ENCODE data around the gene MGST1. TPM values are rescaled to one million over a fixed set of nuclear protein-coding genes. Genes with fewer than 3 reads are reported as not detected.
A peak's percentile ranks its signal among the peaks of the same experiment; 100 is the strongest.
"Not testable (repeated sequence)": the region's sequence is repeated elsewhere in the genome, so short reads cannot be mapped to it uniquely, and the experiment has no call there.

Gene MGST1
- total RNA-seq, 2 donors from 2014 or later: 110 to 169 TPM

DNA sequence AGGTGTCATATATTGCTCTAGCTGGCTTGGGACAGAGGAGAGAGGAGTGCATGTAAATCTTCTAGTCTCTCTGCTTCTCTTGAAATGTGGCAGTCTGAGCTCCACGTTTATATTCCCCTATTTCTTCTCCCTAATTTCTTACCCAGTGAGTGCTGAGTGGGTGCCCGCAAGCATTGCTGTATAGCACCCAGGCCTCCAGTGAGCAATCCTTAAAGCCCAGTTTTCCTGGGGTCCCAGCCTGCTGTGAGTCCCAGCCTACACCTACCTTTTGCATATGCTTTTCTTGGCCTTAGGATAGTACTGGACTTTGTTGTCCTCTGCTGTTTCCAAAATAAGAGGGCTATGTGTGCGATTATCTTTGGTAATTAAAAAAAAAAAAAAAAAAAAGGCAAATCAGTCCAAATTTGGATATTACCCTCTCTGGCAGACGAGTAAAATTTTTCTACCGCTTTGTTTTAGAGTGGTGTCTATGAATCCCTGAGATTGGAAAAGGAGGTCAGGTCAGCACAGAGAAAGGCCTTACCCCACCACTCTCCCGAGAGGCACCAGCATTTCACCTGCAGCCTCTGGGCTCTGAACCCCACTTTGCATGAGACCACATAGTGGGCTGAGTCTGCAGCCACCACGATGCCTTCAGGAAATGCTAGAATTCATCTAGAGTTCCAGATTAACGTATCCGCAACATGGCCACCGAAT, 1.1 kb downstream of the MGST1 start:
- intact Hi-C loops (cut with DNase I): no loop called here
- no peak for DNase-seq (ENCODE audit: low spot score)

DNA sequence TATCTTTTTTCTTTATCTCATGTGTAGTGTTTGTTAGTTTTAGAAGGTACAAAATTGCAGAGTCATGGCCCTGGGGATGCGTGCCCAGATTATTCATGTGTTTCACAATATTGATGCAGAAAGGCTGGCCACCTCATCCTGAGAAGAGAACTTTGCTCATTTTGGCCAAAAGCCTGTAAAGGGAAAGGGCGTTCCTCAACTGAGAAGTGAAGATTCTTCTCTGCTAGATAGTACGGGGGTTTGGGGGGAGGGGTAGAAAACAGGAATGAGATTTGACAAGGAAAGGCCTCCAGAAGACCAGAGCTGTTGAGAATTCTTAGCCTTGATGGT, 1.7 kb downstream of the MGST1 start:
- intact Hi-C loops (cut with DNase I): no loop called here
- DNase-seq (ENCODE audit: low spot score): peak; percentile 85

DNA sequence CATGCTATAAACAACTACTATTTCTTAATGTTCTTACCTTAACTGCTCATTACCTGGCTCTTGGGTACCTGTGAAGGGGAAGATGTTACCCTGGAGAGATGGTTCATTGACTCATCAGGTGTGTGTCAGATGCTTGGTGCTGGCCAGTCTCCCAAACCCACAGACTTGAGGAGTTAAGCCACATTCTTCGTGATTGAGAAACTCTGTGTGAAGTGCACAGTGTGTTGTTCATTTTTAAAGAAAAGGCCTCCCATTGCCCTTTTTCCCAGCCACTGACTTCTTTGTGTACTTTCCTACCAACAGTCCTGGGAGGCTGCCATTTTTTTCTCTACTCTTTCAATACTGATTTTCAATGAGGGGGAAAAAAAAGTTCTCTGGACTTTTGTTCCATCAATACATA, 3.2 kb downstream of the MGST1 start:
- peak; percentile 81 for DNase-seq (ENCODE audit: low spot score)
- intact Hi-C loops (cut with DNase I): no loop called here

DNA sequence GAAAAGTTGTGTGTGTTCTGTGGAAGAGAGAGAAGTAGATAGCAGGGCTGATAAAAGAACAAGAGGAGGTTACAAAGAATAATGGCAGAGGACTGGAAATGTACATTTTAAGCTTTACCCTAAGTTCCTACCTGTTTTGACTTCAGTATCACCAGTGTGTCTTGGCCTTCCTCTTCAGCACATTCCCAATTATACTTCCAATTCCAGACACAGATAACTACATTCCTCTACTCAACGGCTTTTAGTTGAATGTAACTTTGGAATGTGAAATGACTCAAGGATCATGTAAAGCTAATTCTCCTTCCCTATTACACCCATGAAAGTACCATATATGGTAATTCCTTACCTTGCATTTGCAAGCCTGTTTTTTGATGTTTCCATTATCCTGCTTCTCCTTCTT, 5.0 kb downstream of the MGST1 start:
- intact Hi-C loops (cut with DNase I): no loop called here
- DNase-seq (ENCODE audit: low spot score): no peak

DNA sequence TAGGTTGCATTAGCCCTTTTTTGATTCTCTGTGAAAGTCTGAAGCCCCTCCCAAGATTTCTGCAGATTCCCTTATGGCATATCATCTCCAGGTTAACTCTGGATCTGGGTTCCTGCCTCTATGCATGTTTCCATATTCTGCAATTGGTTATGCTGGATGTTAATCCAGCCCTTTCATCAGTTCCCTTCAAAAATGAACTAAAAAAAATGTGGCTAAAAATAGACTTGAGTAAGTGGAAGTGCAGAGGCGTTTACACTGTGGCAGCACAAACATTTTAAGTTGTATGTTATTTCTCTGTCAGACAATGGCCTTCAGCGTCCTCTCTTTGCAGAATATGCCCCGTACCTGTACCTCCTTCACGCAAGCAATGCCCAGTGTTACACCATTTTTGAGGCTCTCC, 11.4 kb downstream of the MGST1 start:
- DNase-seq (ENCODE audit: low spot score): no peak
- intact Hi-C loops (cut with DNase I): loop anchor here in 1 of 2 donors (5.0 kb wide), 1 partner anchor 192 kb away; no protein-coding TSS in a partner anchor

DNA sequence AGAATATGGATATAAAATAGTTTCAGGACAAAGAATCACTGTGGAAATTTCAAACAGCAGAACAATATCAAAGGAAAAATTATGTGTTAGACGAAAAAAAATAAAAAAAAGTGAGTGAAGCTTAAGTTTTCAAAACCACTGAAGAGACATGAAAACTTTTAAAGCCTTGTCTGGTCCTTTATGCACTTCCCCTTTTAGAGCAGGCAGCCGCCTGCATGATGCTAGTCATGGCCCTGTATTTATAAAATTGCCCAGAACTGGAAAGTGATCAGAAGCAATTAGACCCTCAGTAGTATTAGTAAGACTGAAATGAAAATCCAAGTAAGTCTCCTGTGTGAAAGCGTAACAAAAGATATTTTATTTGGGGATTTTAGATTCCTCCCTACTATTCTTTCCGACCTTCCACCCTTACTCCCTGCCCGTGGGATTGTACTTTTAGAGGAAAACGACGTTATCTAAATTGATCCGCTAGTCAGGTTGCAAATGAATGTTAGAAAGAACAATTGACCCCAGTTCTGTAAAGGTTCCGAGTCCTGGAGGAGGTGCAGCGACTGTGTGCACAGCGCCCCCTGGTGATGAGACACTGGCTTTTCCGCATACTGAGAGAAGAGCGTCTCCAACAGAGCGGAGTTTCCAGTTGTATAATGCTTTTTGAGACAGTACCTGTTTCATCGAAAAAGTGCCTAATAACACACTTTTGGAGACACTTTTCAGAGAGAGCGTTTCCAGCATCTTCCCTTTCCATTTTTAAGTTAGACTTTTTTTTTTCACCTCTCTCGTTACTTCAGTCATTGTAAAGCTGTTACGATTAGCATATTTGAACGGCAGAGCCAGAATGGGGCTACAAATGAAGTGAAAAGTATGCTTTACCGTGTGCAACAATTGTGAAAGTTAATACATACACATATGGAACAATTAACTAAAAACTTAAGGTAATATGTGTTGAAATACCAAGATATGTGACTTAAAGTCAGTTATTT, 12.4 kb downstream of the MGST1 start:
- intact Hi-C loops (cut with DNase I): loop anchor here in 1 of 2 donors (5.0 kb wide), 1 partner anchor 193 kb away; no protein-coding TSS in a partner anchor

DNA sequence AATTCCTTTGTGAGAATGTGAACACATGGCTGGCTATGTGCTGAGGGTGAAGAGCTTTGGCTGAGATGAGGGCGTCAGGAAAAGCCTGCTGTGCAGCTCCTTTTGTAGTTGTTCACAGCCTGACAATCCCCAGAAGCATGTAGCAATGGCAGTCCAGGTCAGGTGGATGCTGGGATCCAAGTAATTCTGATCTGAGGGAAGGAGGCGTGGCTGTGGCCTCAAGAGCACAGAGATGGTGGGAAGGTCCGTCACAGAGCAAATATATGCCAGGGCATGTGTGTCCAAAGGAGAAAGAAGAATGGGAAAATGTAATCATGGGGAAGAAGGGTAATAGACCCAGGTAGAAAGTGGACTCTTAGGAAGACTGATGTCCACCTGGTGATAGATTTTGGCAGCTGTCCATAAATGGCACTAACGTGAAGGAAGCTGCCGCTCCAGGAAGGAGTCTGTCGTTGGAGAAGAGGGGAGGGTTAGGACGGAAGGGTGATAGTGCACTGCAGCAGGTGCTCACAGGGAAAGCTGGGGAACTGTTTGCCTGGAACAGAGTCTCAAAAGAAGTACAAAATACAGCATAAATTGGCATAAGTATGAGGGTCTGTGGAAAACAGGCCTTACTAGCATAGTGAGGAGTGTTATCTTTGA, 13.8 kb downstream of the MGST1 start:
- no peak for DNase-seq (ENCODE audit: low spot score)
- intact Hi-C loops (cut with DNase I): no loop called here

More for the DNA sequence above, 12.4 kb downstream of the MGST1 start:
- peak; percentile 86 for DNase-seq (ENCODE audit: low spot score)

DNA sequence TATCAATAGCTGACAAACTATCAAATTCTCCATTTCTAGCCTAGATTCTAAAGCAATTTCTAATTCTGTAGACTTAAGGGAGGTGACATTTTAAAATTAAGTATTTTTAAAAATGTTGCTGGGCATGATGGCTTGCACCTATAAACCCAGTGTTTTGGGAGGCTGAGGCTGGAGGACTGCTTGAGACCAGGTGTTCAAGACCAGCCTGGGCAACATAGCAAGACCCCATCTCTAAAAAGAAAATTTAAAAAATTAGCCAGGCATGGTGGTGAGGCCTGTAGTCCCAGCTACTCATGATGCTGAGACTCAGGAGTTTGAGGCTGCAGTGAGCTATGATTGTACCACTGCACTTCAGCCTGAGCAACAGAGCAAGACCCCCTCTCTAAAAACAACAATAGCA, 15.1 kb downstream of the MGST1 start:
- intact Hi-C loops (cut with DNase I): no loop called here
- DNase-seq (ENCODE audit: low spot score): no peak

DNA sequence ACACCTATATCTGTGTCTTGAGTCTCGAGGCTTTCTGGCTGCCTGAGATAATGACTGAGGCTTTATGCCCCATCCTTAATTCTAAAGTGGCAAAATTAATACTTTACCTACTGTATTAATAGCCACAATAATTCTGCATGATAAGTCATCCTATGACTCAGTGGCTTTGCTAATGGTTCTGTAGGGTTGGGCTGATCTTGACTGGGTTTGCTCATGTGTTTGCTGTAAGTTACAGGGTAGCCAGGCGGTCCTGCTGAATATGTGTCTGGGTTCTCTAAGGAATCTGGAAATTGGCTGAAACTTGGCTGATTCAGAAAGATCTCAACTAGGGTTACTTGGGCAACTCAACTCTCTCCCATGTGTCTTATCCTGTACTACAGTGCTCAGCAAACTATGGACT, 21.7 kb downstream of the MGST1 start:
- intact Hi-C loops (cut with DNase I): no loop called here
- no peak for DNase-seq (ENCODE audit: low spot score)

DNA sequence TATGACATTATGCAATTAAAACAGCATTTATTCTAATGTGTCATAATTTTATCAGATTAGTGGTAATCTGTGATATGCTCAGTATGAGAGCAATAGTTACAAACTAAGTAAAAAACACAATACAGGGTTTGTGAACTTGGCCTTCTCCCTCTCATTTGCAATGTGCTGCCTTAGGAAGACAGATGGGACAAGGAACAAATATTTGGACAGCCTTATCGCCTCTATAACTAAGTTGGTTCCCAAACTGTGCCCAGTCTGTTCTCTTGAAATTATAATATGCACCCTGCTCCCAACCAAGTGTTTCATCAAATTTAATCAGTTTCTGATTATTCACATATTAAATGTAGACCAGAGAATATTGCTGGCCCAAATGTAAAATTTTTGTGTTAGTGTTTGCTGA, 22.7 kb downstream of the MGST1 start:
- intact Hi-C loops (cut with DNase I): no loop called here
- no peak for DNase-seq (ENCODE audit: low spot score)

DNA sequence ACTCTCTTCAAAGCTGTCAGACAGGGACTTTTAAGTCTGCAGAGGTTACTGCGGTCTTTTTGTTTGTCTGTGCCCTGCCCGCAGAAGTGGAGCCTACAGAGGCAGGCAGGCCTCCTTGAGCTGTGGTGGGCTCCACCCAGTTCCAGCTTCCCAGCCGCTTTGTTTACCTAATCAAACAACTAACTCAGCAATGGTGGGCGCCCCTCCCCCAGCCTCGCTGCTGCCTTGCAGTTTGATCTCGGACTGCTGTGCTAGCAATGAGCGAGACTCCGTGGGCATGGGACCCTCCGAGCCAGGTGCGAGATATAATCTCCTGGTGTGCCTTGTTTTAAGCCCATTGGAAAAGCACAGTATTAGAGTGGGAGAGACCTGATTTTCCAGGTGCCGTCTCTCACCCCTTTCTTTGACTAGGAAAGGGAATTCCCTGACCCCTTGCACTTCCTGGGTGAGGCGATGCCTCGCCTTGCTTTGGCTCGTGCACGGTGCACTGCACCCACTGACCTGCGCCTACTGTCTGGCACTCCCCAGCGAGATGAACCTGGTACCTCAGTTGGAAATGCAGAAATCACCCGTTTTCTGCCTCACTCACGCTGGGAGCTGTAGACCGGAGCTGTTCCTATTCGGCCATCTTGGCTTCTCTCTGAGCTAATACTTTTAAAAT, 35.3 kb downstream of the MGST1 start:
- not testable (repeated sequence) for DNase-seq (ENCODE audit: low spot score)
- intact Hi-C loops (cut with DNase I): loop anchor here in 1 of 2 donors (10.0 kb wide), 1 partner anchor 302 kb away; no protein-coding TSS in a partner anchor

DNA sequence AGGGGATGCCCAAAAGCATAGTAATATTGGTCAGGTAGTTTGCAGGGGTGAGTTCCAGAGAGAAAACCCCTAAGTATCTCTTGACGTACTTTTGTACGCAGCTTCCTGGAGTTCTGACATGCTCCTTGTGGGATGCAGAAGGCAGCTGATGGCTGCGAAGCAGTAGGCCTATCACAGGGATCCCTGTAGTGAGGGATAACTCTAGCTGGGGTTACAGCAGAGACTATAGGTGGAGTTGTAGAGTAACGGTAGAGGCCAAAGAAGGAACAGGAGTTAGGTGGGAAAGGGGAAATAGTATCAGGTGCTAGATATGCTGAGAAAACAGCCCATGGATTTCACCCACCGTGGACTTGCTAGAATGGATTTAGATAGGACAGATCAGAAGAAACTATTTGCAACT, 37.3 kb downstream of the MGST1 start:
- no peak for DNase-seq (ENCODE audit: low spot score)
- intact Hi-C loops (cut with DNase I): loop anchor here in 1 of 2 donors (10.0 kb wide), 1 partner anchor 300 kb away; no protein-coding TSS in a partner anchor

DNA sequence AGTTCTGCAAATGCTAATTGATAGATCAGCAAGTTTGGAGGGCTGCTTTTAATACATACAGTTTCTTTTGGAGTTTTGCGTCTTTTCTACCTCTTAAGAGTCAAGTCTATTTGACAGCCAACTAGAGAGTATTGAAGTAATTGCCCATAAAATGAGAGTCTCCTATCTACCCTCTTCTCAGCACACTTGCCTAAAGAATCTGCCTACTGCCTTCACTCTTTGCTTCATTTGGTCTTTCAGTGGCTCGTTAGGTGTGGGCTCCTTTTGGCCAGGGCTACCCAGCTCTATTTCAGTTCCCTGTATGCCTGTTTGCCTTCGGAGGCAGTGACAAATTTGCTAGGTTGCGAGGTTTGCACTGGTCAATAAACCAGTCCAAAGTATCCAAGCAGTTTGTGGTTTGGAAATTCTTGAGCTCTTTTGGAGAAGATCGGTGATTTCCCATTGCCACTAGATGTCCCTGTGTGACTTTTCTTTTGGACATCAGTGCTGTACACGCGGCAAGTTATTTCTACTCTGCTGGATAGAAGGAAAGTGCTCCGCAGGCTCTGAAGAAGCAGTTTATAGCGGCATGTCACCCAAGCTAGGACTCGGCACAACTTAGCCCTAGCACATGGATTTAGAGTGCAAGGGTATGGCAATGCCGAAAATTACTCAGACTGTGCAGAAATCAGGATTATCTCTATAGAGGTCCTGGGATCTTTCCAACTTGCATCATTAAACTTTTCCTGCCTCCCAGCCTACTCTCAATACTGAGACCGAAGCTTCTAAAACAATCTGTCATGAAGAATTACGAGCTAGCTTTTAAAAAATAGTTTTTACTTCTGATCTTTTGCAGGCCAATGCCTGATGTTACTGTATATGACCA, 38.6 kb downstream of the MGST1 start:
- no peak for DNase-seq (ENCODE audit: low spot score)
- intact Hi-C loops (cut with DNase I): loop anchor here in 1 of 2 donors (10.0 kb wide), 1 partner anchor 299 kb away; no protein-coding TSS in a partner anchor

DNA sequence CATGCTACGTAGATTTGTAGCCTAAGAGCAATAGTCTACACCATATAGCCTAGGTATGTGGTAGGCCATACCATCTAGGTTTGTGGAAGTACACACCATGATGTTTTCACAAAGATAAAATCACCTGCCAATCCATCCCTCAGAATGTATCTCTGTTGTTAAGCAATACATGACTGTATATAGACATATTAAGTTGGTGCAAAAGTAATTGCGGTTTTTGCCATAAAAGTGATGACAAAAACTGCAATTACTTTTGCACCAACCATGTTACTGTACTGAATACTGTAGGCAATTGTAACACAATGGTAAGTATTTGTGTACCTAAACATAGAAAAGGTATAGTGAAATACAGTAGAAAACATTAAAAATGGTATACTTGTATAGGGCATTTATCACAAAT, 40.5 kb downstream of the MGST1 start:
- intact Hi-C loops (cut with DNase I): loop anchor here in 1 of 2 donors (10.0 kb wide), 1 partner anchor 297 kb away; no protein-coding TSS in a partner anchor
- DNase-seq (ENCODE audit: low spot score): no peak

DNA sequence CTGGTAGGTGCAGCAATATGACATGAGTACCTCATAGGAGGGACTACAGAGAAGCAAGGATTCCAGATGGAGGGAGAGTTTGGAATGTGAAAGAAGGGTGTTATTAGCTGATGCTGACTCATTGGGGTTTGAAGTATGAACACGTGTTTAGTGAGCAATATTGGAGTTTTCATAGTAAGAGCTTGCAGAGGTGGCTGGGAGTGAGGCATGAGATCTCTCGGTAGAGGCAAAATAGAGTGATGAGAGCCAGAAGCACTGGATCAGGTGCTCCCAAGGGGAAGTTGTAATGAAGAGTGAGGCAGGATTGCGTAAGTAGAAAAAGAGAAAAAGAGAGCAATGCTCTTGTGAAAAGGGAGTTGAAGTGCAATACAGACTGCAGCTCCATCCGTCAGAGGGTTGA, 42.1 kb downstream of the MGST1 start:
- no peak for DNase-seq (ENCODE audit: low spot score)
- intact Hi-C loops (cut with DNase I): loop anchor here in 1 of 2 donors (10.0 kb wide), 1 partner anchor 295 kb away; no protein-coding TSS in a partner anchor

DNA sequence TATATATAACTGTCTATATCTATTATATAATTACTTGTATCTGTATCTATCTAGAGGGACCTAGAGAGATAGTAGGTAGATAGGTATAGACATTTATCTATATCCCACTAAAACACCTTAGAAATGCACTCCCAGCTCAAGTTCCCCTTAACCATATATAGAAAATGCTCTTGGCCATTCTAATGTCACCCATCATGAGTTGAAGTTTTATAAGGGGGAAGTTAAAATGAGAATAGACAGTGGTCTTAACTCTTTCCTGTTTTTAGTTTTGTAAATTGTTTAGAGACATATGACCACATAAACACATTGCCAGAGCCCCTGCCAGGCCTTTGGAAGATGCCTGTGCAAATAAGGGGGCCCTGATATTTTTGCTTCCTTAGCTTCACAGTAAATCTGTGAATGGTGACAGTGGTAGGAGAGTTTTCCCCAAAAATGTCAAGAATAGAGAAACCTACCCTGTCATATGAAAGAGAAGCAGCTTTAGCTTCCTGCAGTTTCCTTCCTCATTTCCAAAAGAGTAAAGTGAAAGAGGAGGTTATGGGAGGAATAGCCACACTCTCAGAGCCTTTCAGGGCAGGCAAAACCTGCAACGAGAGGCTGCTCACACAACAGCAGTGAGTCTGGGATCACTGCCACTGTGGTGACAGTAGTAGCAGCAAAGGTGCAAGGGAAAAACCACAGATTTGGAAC, 45.5 kb downstream of the MGST1 start:
- intact Hi-C loops (cut with DNase I): no loop called here
- no peak for DNase-seq (ENCODE audit: low spot score)

DNA sequence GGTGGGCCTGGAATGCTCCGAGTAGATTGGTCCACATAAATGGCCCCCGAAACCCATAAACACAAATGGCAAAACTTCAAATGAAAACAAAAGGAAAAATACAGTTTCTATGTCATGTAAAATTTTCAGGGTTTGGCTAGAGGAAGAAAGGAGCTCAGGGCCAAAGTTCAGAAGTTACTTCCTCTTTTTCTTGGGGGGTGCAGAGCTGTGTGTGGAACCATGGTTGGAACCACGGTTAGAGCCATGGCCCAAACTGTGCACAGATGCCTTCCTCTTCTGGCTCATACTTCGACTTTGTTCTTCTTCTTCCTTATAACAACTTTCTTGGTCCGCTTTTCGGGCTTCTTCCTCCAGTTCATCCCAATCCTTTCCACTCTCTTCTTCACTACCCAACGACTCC, 51.7 kb downstream of the MGST1 start:
- DNase-seq (ENCODE audit: low spot score): no peak
- intact Hi-C loops (cut with DNase I): no loop called here

DNA sequence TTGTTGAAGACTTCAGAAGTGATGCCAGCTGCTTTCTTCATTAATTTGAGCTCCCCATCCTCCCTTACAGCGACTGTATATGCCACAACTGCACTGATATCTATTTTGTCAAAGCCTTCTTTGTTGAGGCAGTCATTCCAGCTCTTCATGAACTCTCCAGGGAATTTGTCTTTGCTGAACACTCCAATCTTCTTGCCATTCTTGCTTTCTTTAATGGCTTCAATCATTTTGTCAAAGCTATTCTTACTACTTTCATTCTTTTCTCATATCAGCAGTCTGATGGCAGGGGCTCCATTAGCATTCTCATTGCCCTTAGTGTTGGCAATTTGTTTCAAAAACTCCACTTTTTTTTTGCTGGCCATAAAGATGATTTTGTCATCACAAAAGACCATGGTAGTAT, 54.4 kb downstream of the MGST1 start:
- DNase-seq (ENCODE audit: low spot score); intact Hi-C loops (cut with DNase I): not testable (repeated sequence)

All from posterior vena cava (tissue), 2 donors.